GM18868 (cell line): ENCODE data around the gene ADSS2.
"Not testable (repeated sequence)": the region's sequence is repeated elsewhere in the genome, so short reads cannot be mapped to it uniquely, and the experiment has no call there.

Experiments used
- ATAC-seq: cut with Tn5 transposase; IDR thresholded peaks from one replicate; pipeline ENCODE4 v1.9.1; 2021; ENCODE audit warnings: mild to moderate bottlenecking, moderate library complexity; ENCODE audit not compliant: unreplicated experiment

The ADSS2 gene

GRCh38 chr1:244451539-244451950 lies at the start of gene ADSS2:
ADSS2 (minus strand) TSS chr1:244451909; CDS start chr1:244451817, 92 bp downstream.
- ATAC-seq: no peak

GRCh38 chr1:244500515-244500914 lies 48.8 kb upstream of the ADSS2 start:
- ATAC-seq: not testable (repeated sequence)

GRCh38 chr1:244499484-244499883 lies 47.8 kb upstream of the ADSS2 start:
- ATAC-seq: not testable (repeated sequence)

GRCh38 chr1:244497805-244498204 lies 46.1 kb upstream of the ADSS2 start:
- ATAC-seq: no peak

- no peak for ATAC-seq
Measured at GRCh38 chr1:244496186-244496585, 44.5 kb upstream of the ADSS2 start.

GRCh38 chr1:244494653-244495052 lies 42.9 kb upstream of the ADSS2 start:
- no peak for ATAC-seq

GRCh38 chr1:244484971-244485370 lies 33.3 kb upstream of the ADSS2 start:
- not testable (repeated sequence) for ATAC-seq

- ATAC-seq: no peak
Measured at GRCh38 chr1:244473059-244473605, 21.4 kb upstream of the ADSS2 start.

- ATAC-seq: no peak
Measured at GRCh38 chr1:244466724-244467123, 15.0 kb upstream of the ADSS2 start.

GRCh38 chr1:244461245-244462071 lies 9.7 kb upstream of the ADSS2 start, which contains the start of gene CATSPERE:
CATSPERE (plus strand) TSS chr1:244461273; CDS start chr1:244461430, 157 bp downstream.
- peak; percentile 99 for ATAC-seq

GRCh38 chr1:244460197-244460596 lies 8.5 kb upstream of the ADSS2 start:
- no peak for ATAC-seq

GRCh38 chr1:244458781-244459180 lies 7.1 kb upstream of the ADSS2 start:
- ATAC-seq: no peak

- ATAC-seq: no peak
Measured at GRCh38 chr1:244456586-244456985, 4.9 kb upstream of the ADSS2 start.

GRCh38 chr1:244454412-244454811 lies 2.7 kb upstream of the ADSS2 start:
- no peak for ATAC-seq

- peak; percentile 95 for ATAC-seq
Measured at GRCh38 chr1:244451951-244452795, 464 bp upstream of the ADSS2 start.

- ATAC-seq: peak; percentile 8
Measured at GRCh38 chr1:244450597-244451538, 841 bp downstream of the ADSS2 start.

- ATAC-seq: no peak
Measured at GRCh38 chr1:244449936-244450508, 1.7 kb downstream of the ADSS2 start.

- ATAC-seq: no peak
Measured at GRCh38 chr1:244448279-244449036, 3.3 kb downstream of the ADSS2 start.

- no peak for ATAC-seq
Measured at GRCh38 chr1:244447552-244447951, 4.2 kb downstream of the ADSS2 start.
